8988T (cell line): ENCODE results near the gene CAD.

Experiments
- DNase-seq: peaks from one replicate; pipeline ENCODE4 v3.0.0; 2011

Gene CAD

DNA sequence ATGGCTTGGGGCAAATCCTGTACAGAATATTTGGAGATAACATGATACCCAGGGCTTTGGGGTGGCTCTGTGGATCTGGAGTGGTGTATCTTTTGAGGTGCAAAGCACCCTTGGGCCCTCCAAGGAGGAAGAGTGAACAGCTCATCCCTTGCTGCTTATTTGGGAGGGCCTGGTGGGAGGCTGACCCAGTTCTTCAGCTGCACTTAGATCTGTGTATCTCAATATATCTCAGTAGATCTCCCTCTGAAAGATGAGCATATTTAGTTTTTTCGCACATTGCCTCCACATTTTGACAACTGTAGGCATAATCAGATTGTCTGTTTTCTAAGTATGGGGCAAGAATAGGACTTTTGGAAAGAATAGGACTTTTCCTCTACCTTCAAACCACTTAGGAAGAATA, 67.8 kb downstream of the CAD start:
- DNase-seq: no peak

DNA sequence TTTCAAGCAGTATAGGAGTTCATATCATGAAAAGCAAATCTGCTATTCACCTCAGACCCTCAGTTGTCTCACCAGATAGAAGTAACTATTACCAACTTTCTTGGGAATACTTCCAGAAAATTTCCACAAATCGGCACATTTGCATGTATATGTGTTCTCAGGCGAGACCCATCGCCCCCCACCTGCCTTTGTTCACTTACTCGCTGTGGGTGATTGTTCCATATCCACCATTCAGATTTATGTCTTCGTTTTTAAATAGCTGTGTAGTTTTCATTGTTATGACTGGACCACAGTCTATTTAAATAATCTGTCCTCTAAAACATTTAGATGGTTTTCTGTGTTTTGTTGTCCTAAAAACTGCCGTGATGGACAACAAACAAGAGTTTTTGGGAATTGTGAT, 68.3 kb downstream of the CAD start:
- no peak for DNase-seq

DNA sequence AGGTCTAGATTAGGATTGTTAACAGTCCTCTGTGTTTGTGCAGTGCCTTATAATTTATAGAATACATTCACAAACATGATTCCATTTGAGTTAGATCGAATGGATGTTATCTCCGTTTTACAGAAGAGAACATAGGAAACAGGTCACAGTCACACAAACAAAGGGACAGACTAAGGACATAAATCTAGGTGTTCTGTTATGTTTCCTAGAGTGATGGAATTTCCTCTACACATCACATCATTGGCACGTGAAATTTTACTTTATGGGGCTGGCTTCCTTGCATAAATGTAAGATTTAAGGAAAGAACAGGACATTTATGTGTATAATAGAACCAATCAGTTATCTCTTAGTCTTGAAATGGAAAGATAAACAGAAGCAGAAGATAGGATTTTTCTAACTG, 71.4 kb downstream of the CAD start:
- DNase-seq: no peak

DNA sequence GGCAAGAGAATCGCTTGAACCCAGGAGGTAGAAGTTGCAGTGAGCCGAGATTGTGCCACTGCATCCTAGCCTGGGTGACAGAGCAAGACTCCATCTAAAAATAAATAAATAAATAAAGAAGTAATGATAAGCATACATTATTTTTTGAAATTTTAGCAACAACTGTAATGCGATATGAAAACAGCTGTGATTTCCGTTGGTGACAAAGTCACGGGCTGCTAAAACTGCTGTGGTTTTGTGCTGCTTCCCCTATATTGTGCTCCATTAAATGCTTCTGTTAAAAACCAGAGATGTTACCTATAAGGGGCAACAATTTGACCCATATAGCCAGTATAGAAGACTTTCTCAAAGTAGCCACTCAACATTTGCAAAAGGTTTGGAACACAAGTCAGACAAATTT, 73.4 kb downstream of the CAD start:
- no peak for DNase-seq

DNA sequence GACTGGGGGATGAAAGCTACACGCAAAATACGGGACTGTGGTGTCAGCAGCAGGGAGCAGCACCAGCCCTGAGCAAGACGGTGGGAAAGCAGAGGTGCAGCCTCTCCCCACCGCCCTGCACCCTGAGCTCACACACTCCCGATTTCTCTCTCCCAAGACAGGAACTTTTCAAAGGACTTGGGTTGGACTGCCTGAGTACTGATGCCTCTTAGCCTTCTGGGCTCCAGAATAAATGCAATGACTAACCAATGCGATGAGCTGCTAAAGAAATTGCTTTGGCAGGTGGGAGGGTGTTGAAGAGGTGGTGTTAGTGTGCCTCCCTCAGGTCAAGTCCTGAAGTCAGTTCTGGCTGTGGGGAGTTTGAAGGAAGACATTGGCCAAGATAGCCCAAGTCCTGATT, 74.7 kb downstream of the CAD start:
- DNase-seq: no peak
